Measurements from ENCODE around the gene CCR1. TPM values are rescaled to one million over a fixed set of nuclear protein-coding genes. Genes with fewer than 3 reads are reported as not detected.
"Not testable (repeated sequence)": the region's sequence is repeated elsewhere in the genome, so short reads cannot be mapped to it uniquely, and the experiment has no call there.

Gene CCR1
- total RNA-seq, 1 donor = 1.3 TPM

GRCh38 chr3:46184469-46184868 is 23.6 kb downstream of the CCR1 start:
- DNase-seq (ENCODE audit: low read depth in 2 of 3, low spot score in 2 of 3) = no peak

DNA sequence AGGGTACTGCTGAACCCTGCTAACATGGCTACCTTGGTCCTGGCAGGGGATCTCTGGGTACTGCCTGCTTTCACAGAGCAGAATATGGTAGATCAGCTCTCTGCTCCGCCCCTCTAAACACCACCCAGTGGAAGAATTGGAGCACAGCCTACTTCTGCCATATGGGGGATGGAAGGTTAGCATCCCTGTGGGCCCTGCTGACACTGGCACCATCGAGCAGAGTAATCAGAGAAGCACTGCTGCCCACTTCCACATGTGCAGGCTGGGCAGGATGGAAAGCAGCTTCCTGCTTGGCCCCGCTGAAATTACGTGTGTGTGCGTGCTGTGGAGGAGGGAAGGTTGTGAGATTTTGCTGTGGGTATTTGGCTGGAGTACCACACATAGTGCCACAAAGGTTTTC is 24.8 kb downstream of the CCR1 start:
- peak in 2 of 3 donors; percentile 14 to 49 for DNase-seq (ENCODE audit: low read depth in 2 of 3, low spot score in 2 of 3)

DNA sequence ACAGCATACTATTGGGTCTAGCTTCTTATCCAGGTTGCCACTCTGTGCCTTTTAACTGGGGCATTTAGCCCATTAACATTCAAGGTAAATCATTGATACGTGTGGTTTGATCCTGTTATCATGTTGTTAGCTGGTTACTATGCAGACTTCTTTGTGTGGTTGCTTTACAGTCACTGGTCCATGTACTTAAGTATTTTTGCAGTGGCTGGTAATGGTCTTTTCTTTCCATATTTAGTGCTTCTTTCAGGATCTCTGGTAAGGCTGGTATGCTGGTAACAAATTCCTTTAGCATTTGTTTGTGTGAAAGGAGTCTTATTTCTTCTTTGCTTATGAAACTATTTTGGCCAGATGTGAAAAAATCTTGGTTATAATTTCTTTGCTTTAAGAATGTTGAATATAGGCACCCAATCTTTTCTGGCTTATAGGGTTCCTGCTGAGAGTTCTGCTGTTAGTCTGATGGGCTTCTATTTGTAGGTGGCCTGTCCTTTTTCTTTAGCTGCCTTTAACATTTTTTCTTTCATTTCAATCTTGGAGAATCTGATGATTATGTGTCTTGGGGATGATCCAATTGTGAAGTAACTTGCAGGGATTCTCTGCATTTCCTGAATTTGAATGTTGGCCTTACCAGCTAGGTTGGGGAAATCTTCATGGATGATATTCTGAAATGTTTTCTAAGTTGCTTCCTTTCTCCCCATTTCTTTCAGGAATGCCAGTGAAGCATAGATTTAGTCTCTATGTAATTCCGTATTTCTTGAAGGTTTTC is 39.3 kb downstream of the CCR1 start:
- no peak for DNase-seq (ENCODE audit: low read depth in 2 of 3, low spot score in 2 of 3)

- no peak for DNase-seq (ENCODE audit: low read depth in 2 of 3, low spot score in 2 of 3)
Measured at GRCh38 chr3:46163556-46164041, 44.5 kb downstream of the CCR1 start.

GRCh38 chr3:46162975-46163555 is 45.0 kb downstream of the CCR1 start:
- no peak for DNase-seq (ENCODE audit: low read depth in 2 of 3, low spot score in 2 of 3)

DNA sequence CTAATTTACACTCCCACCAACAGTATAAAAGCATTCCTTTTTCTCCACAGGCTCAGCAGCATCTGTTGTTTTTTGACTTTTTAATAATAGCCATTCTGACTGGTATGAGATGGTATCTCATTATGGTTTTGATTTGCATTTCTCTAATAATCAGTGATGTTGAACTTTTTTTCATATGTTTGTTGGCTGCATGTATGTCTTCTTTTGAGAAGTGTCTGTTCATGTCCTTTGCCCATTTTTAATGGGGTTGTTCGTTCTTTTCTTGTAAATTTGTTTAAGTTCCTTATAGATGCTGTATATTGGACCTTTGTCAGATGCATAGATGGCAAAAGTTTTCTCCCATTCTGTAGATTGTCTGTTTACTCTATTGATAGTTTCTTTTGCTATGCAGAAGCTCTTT is 50.4 kb downstream of the CCR1 start:
- DNase-seq (ENCODE audit: low read depth in 2 of 3, low spot score in 2 of 3) = not testable (repeated sequence)

GRCh38 chr3:46154311-46154710 is 53.8 kb downstream of the CCR1 start:
- DNase-seq (ENCODE audit: low read depth in 2 of 3, low spot score in 2 of 3) = no peak

Other genes starting within 250 kb of the CCR1 start
- gene FYCO1, start 212.5 kb downstream of the CCR1 start, total RNA-seq = 13.7 TPM
- gene XCR1, start 180.8 kb downstream of the CCR1 start, total RNA-seq = not detected
- gene CCR3, start 34.1 kb upstream of the CCR1 start, total RNA-seq = 0.27 TPM
- gene CCR2, start 145.8 kb upstream of the CCR1 start, total RNA-seq = 0.81 TPM
- under 0.01 TPM for gene CCR5, start 162.6 kb upstream of the CCR1 start, total RNA-seq
- gene CCRL2, start 198.9 kb upstream of the CCR1 start, total RNA-seq = 7.0 TPM